NCI-H146 treated with DMSO at 0.1 percent for 48 hours (cell line): ENCODE measurements around the gene GPR143.
"Not testable (repeated sequence)": the region's sequence is repeated elsewhere in the genome, so short reads cannot be mapped to it uniquely, and the experiment has no call there.

Experiments used
- DNase-seq: peaks from one replicate; lab custom pipeline; 2025; ENCODE audit not compliant: unreplicated experiment; lab: John Stamatoyannopoulos, UW

GPR143 gene

DNA sequence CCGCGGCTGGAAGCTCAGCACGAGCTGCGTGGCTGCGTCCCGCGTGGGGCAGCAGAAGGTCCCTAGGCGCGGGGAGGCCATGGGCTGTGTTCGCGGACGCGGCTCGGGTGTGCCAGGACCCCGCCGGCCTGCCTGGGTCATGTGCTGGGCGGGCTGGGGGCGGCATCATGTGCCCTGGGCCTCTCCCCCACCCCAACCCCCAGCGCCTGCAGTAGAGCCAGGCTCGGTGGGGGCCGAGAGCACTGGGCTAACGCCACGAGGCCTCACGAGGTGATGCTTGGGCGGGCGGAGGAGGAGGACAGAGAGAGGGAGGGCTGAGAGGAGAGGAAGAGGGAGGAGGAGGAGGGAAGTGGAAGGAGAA is at the start of gene GPR143:
Gene GPR143 (minus strand): TSS at position 111 of the 361 bp plus-strand sequence. CDS start 30 bp downstream, at position 81.
- no peak for DNase-seq

DNA sequence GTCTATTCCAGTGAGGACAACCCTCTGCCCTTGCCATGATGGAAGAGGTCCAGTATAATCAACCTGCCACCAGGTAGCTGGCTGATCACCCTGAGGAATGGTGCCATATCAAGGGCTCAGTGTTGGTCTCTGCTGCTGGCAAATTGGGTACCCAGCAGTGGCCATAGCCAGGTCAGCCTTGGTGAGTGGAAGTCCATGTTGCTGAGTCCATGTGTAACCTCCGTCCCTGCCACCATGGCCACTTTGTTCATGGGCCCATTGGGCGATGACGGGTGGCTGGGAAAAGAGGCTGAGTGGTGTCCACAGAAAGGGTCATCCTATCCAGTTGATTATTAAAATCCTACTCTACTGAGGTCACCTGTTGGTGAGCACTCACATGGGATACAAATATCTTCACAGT is 45.4 kb upstream of the GPR143 start:
- not testable (repeated sequence) for DNase-seq

DNA sequence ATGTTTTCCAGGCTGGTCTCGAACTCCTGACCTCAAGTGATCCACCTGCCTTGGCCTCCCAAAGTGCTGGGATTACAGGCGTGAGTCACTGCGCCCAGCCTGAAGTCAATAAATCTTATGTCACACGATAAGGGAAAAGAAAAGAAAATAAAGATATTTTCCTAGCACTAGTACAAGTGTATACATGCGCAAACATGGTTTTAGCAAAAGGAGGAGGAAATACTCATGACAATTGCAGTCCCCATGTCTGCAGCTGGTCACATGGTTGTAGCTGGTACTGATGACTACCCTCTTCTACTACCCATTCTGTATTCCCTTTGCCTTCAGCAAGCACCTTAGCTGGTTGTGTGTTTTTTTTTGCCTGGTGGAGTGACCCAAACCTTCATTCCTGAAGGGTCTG is 44.2 kb upstream of the GPR143 start:
- DNase-seq = not testable (repeated sequence)

- no peak for DNase-seq
Observed at GRCh38 chrX:9807355-9808182, 41.9 kb upstream of the GPR143 start.

DNA sequence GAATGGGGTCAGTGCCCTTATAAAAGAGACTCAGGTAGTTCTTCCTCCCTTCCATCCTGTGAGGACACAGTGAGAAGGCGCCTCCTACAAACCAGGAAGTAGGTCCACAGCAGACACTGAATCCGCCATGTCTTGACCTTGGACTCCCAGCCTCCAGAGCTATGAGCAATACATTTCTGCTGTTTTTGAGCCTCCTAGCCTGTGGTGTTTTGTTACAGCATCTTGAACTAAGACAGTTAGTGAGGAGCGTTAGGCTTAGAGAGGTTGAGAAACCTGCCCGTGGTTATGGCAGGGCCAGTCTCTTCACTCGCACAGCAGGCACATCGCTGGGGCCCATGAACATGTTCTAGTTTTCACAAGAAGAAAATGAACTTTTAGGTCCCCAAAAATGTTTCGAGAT is 40.3 kb upstream of the GPR143 start:
- no peak for DNase-seq

GRCh38 chrX:9804444-9804843 is 38.8 kb upstream of the GPR143 start:
- no peak for DNase-seq

GRCh38 chrX:9802737-9803136 is 37.1 kb upstream of the GPR143 start:
- DNase-seq = no peak

DNA sequence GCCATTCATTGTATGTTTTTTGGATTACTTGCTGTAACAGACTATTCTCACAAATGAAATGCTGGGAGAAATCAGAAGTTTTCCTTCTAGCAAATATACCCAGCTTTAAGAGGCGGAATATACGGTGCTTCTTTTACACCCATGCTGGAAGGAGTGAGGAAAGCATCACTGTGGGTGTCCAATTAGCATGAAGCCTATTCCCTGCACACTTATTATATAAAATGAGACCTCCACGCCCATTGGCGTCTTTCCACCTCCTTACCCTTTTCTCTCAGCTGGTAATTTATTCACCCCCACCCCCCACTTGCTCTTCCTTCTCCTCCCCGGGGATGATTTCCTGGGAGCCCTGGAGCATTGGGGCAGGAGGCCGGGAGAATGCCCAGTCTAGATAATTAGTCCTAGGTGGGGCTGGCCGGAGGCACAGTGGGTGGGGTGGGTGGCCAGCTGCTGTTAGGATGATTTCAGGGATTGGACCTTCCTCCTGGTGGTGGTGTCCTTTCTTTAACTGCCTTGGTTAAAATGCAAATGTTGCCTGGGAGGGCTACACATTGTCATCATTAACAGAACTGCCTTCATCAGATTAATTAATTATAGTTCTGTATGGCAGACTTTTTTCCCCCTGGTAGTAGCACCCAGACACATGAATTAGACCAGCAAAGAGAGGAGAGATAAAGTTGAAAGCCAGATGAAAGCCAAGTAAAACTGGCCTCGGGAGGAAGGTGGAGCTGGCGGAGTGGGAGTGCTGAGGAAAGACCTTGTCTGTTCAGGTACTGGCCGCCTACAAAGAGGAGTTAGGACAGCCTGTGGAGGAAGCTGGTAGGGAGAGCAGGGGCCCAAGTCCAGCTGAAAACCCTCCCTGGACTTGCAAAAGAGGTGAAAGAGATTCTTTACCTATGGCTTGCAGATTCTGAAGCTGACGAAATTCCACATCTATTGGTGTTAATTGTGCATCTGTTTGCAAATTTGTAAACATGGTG is 32.0 kb upstream of the GPR143 start:
- DNase-seq = peak; percentile 58

DNA sequence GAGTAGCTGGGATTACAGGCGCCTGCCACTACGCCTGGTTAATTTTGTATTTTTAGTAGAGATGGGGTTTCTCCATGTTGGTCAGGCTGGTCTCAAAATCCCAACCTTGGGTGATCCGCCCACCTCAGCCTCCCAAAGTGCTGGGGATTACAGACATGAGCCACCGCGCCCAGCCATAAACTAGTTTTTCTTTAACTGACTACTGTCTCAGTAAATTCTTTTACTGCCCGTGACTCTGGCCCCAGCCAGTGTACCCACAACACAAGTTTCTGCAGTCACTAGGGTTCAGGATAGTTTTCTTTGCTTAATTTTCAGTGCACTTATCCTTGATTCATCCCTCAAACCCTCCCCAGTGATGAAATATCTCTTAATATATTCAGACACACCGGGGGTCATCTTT is 28.8 kb upstream of the GPR143 start:
- DNase-seq = no peak

DNA sequence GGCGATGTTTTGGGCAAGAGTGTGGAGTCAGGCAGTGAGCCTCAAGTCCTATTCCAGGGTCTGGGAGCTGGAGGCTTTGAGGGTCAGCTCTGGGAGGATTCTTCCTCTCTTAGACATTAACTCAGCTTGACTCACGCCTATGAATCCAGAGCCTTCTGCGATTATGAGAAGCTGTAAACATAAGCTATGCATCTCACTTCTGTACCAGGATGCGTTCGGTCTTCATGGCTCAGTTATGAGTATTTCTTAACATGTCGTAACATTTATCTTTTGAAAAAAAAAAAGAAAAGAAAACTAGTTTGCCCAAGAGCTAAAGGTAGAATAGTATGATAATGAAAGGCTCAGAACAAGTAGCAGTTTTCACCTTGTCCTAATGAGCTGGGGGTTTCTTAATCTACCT is 25.2 kb upstream of the GPR143 start:
- DNase-seq = no peak

DNA sequence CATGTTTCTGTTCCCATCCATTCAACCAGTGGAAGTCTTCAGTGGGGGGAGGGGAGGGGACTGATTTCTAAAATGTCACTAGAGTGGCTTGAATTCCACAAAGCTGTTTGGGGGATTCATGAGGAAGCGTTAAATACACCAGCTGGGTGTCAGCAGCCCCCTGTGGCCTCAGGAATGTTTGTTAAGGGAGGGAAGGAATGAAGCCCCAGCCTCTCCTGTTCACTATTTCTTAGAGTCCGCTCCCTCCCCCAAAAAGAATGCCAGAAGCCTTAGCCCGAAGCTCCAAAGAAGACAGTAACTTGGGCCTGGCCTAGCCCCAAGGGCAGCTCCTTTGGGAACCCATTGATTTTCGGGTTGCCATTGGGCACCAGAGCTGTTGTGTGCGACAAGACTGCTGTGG is 23.9 kb upstream of the GPR143 start:
- no peak for DNase-seq

- peak; percentile 22 for DNase-seq
Observed at GRCh38 chrX:9788911-9789310, 23.3 kb upstream of the GPR143 start.

- no peak for DNase-seq
Observed at GRCh38 chrX:9786798-9787635, 21.4 kb upstream of the GPR143 start.

GRCh38 chrX:9785944-9786797 is 20.5 kb upstream of the GPR143 start, which contains the start of gene SHROOM2:
TSS of gene SHROOM2 (plus strand) at chrX:9786429. CDS start at chrX:9786546, 117 bp downstream.
- DNase-seq = no peak

DNA sequence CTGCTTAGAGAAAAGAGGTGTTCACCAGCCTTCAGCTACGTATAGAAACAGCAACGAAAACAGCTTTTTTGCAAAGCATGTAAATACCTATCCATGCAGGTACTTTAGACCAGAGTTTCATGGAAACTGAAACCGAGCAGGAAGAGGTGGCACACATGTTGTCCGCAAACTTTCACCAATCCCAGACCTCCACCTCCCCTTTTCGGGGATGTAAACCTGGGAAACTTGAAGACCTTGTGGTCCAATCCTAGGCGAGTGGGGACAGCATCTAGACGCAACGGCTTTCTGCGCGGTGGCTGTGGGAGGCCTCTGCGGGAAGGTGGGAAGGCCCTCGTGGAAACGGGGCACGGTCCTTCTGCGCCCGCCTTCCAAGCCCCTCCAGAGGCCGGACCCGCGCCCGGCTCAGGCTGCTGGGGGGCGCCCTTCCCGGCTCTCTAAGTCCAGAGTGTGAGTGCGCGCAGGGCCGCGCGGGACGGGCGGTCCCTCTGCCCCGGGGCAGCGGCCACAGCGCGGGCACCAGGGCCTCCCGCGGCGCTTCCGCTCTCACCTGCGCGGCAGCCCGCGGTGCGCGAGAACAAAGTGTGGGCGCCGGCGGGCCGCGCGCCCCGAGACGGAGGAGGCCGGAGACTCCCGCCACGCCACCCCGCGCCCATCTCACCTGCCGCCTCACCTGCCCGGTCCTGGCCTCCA is 19.8 kb upstream of the GPR143 start:
- DNase-seq = no peak

DNA sequence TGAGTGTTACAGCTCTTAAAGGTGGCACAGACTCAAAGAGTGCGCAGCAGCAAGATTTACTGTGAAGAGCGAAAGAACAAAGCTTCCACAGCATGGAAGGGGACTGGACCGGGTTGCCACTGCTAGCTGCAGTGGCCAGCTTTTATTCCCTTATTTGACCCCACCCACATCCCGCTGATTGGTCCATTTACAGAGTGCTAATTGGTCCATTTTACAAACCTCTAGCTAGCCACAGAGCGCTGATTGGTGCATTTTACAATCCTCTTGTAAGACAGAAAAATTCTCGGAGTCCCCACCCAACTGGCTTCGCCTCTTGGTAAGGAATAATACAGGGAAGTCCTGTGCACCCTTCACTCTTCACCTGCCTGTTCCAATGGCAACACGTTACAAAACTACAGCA is 18.7 kb upstream of the GPR143 start:
- DNase-seq = no peak

- no peak for DNase-seq
Observed at GRCh38 chrX:9781941-9782340, 16.3 kb upstream of the GPR143 start.

- no peak for DNase-seq
Observed at GRCh38 chrX:9775930-9776329, 10.3 kb upstream of the GPR143 start.

GRCh38 chrX:9772943-9773342 is 7.3 kb upstream of the GPR143 start:
- DNase-seq = no peak
